GM21717 (cell line): ENCODE results near the gene SNX1.
"Not testable (repeated sequence)": the region's sequence is repeated elsewhere in the genome, so short reads cannot be mapped to it uniquely, and the experiment has no call there.

ENCODE experiments used
- ATAC-seq: cut with Tn5 transposase; IDR thresholded peaks from one replicate; pipeline ENCODE4 v1.9.1; 2021; ENCODE audit warnings: mild to moderate bottlenecking, moderate library complexity; ENCODE audit not compliant: unreplicated experiment

Gene SNX1, protein sequence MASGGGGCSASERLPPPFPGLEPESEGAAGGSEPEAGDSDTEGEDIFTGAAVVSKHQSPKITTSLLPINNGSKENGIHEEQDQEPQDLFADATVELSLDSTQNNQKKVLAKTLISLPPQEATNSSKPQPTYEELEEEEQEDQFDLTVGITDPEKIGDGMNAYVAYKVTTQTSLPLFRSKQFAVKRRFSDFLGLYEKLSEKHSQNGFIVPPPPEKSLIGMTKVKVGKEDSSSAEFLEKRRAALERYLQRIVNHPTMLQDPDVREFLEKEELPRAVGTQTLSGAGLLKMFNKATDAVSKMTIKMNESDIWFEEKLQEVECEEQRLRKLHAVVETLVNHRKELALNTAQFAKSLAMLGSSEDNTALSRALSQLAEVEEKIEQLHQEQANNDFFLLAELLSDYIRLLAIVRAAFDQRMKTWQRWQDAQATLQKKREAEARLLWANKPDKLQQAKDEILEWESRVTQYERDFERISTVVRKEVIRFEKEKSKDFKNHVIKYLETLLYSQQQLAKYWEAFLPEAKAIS

DNA sequence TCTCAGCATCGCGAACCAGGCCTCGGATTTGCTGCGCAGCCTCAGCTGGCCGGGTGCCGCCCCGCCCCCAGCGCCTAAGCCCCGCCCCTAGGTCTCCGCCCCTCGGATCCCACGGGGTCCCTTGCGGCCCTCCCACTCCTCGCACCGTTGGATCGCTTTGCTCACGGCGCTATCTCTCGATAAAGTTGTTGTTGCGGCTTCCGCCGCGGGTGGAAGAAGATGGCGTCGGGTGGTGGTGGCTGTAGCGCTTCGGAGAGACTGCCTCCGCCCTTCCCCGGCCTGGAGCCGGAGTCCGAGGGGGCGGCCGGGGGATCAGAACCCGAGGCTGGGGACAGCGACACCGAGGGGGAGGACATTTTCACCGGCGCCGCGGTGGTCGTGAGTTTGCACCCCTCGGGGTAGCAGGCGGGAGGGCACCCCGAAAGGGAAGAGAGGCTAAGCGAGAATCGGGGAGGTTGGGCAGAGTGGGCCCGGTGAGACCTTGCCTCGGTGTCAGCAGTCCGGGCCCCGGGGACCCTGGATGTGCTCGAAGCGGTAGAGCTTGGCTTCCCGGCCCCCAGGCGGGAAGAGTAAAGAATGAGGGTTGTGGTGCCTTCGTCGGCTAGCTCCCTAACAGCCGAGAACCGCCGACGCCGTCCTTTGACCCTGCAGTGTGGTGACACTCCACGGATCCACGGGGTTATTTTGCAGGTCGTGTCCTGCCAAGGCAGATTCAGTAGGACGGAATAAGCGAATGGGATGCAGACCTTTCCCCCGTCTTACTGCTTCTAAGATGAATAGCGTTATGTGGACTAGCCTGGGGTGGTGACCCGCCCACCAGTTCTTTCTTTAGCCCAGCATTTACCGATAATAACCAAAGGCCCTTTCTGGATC is at the start of gene SNX1:
TSS of gene SNX1 (plus strand) at position 188 of the 873 bp plus-strand sequence. CDS start at position 220, 32 bp downstream.
- ATAC-seq = peak; percentile 48

GRCh38 chr15:64046421-64047153 is 49.2 kb upstream of the SNX1 start, which contains the start of gene DAPK2:
Gene DAPK2, minus strand, starts transcription at chr15:64046485. Its CDS starts 6,224 bp downstream, at chr15:64040261.
- peak; percentile 51 for ATAC-seq

DNA sequence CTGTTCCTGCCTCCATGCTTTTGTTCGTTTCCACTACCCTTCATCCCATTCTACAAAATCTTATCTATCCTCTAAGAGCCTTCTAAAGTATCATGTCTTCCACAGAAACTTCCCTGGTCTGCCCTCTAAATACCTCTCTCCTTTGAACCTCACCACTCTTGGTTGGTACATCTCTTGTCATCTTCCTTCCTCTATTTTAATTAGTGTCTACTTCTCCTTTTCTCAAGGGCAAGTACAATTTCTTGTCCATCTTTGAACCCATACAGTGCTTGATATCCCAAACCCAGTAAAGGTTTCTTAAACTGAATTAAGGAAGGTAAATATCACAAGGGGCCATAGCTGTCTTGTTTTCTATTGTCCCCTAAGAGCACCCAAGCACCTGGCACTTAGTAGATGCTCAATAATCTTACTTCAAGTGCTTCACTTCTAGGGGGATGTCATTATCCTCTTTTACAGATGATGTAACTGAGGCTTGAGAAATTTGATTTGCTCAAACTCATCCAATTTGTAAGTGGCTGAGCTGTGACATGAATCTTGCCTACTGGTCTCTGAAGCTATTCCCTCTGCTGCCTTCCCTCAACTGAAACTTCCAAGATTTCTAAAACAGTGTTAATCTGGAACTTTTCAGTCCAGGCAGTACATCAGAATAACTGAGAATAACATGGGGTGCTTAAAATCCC is 46.9 kb upstream of the SNX1 start:
- no peak for ATAC-seq

DNA sequence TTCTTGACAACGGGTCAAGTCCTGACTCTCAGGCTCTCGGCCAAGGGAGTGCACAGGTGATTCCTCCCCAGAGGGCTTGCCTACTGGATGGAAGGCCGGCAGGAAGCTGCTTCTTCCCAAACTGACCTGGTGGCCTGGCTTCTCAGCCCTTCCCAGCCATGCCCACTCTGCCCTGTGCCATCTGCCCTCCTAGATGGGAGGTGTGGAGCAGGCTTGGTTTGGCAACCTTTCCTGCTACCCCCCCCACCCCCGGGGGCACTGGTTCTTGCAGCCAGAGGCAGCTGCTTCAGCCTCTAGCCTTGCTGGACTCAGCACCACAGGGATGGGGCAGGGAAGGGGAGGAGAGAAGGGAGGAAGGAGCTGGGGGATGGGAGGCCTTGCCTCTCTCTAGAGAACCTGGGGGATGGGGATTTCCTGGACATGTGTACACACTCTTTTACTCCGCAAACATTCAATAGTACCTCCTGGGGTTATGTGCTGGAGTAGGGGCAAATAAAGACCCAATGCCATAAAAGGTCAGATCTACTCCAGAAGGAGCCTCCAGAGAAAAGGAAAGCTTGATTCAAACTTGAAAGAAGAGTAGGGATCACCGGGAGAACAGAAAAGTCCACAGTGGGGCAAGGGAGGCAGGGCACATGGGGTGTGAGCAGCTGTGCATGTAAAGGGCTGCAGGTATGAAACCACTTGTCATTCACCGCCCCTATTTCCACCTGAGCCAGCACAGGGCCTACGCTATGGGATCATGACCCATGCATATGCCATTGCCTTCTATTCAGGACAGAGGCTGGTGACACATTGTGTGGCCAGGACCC is 45.3 kb upstream of the SNX1 start:
- ATAC-seq = no peak

- ATAC-seq = no peak
Measured at GRCh38 chr15:64051093-64051402, 44.7 kb upstream of the SNX1 start.

DNA sequence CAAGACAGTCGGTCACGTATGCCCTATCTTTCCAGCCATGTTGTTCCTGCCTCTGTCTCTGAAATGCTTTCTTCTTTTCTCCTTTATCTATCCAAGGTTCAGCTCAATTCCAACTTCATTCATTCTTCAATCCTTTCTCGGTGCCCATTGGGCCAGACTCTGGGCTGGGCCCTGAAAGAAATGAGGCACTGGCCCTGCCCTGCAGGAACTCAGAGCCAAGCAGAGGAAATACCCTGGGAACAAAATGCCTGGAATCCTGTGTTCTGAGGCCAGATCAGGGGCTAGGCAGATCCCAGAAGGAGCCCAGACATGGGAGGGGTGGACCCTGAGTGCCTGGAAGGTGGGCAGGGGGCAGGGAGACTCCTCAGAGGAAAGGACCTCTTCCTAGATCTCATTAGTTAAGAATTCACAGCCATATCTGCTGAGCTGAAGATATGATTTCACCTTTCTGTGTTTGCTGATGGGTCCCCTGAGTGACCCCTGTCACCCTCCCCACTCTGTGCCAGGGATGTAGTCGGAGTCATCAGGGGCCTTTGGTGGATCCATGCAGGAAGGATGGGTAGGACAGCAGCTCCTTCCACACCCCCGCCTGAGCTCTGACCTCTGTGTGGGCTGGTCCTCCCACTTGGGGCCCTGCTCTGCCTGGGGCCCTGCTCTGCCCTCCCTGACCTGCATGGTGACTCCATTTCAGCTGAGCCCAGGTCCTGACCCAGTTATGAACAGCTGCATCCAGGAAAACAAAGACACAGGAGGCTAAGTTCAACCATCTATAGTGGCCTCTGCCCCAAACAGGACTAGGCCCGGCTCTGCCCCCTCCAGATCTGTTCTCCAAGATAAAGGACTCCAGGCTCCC is 44.1 kb upstream of the SNX1 start:
- no peak for ATAC-seq

GRCh38 chr15:64052925-64053491 is 42.8 kb upstream of the SNX1 start:
- ATAC-seq = no peak

- not testable (repeated sequence) for ATAC-seq
Measured at GRCh38 chr15:64053674-64054073, 42.1 kb upstream of the SNX1 start.

- no peak for ATAC-seq
Measured at GRCh38 chr15:64058279-64058678, 37.5 kb upstream of the SNX1 start.

DNA sequence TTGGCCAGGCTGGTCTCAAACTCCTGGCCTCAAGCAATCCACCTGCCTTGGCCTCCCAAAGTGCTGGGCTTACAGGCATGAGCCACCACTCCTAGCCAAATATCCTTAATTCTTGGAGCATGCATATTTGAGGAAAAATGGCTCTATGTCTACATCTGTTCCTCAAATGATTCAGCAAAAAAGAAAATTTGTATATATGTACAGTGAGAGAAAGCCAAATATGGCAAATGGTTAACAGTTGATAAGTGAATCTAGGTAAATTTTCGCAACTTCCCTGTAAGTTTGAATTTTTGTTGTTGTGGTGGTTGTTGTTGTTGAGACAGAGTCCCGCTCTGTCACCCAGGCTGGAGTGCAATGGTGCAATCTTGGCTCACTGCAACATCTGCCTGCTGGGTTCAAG is 36.7 kb upstream of the SNX1 start:
- ATAC-seq = not testable (repeated sequence)

- no peak for ATAC-seq
Measured at GRCh38 chr15:64060716-64061115, 35.1 kb upstream of the SNX1 start.

GRCh38 chr15:64066451-64066850 is 29.3 kb upstream of the SNX1 start:
- no peak for ATAC-seq

- ATAC-seq = no peak
Measured at GRCh38 chr15:64067564-64068030, 28.2 kb upstream of the SNX1 start.

GRCh38 chr15:64068133-64068532 is 27.6 kb upstream of the SNX1 start:
- ATAC-seq = no peak

DNA sequence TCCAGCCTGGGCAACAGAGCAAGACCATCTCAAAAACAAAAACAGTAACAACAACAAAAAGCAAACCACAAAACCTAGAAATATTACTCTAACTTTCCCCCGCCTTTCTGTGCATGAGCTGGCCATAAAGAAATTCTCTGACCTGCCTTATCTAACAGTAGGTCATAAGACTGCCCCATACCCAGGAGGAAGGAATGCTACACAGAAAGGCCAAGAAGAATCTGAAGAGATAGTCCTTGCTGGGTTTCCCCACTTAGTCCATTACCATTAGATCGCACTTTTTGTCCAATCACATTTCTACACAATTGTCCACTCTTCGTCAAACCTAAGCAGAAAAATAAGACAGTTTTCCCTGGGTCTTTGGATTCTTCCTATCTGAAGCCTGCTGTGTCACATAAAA is 25.7 kb upstream of the SNX1 start:
- no peak for ATAC-seq

- ATAC-seq = no peak
Measured at GRCh38 chr15:64070965-64071851, 24.6 kb upstream of the SNX1 start.
